ENCODE measurements around the gene UNC13D.

The UNC13D gene

DNA sequence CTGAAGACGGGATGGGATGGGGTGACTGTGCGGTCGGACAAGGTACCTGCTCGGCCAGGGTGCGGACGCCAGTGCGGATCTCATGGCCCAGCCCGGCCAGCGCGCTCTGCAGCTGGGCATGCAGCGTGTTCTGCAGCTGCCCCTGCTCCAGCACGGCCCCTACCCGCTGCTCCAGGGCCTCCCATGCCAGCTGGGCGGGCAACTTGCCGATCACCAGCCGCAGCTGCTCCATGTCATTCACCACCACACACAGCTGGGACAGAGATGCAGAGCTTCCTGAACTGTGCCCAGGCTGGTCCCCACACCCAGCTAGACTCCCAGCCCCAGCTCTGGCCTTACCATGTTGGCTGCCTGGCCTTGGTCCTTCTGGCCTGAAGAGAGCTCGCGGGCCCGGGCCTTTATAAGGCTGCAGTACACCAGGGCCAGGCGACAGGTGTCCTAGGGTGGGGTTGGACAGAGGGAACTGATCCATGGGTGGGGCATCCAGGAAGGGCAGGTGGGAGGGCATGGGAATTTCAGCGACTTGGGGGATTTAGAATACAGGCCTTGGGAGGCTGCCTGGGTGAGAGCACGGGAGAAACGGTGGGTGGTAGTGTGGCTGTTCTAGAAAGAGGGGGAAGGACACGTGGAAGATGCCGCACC is 9.8 kb downstream of the UNC13D start:
- no peak for DNase-seq (ENCODE audit: low read depth)

DNA sequence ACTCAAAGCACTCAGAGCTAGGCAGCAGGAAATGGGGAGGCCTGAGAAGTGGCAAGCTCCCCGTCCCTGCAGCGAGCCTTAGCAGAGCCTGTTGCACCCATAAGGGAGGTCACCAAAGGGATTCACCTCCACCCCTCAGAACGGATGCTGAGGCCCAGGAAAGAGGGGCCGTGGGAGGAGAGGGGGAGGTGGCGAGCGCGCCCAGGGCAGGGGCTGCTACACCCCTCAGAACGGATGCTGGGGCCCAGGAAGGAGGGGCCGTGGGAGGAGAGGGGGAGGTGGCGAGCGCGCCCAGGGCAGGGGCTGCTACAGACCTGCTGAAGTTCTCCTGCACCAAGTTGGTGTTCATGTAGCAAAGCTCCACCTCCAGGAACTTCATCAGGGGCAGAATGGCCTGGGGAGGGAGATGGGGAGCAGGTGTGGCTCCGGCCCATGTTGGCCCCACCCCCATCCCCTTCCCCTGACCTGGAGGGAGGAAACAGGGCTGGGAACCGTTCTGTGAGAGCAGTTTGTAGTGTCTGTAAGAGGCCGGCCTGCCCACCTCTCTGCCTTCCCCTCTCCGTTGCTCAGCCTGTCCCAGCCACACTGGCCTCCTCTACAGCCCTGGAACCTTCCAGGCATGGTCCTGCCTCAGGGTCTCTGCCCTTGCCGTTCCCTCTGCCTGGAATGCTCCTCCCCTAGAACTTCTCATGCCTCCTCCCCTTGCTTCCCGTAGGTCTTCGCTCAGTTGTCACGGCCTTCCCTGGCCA is 11.4 kb downstream of the UNC13D start:
- no peak for DNase-seq (ENCODE audit: low read depth)

DNA sequence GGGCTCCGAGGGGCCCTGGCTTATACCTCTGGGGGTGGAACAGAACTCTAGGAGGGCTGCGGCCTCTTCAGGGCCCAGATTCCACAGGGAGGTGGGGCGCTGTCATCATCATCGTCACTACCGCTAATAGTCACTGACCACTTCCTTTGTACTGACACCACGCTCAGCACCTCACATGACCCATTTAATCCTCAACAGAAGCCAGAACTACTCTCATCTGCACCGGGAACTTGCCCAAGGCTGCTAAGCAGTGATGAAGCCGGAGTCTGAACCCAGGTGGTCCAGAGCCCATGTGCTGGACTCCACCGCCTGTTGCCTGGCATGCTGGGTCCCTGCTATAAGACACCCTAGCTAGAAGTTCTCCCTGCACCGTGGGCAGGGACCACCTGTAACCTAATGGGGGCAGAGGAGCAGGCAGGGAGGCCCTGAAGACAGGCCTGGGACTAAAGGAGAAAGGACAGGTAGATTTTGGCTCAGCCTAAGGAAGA is 12.0 kb downstream of the UNC13D start:
- no peak for DNase-seq (ENCODE audit: low read depth)

DNA sequence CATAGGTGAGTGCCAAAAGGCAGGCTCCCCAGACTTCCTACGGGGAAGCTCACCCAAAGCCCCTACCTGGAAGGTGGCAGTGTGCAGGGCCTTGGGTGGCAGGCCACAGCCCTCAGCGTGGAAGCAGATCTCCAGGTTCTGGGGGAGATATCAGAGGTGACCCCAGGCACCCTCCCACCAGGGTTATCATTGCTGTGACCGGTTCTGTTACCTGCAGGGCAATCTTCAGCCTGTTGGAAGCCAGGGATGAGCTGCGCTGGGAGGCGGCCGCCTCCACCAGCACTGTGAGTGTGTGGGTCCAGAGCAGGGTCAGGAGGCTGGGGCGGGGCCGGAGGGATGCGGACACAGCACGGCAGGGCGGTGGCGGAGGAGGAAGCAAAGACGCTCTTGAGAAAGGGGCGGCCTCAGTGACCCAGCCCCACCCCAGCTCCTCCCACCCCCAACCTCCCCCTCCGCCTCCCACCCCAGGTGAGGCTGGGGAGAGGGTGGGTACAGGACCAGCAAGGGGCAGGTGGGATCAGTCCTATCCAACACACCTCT is 13.1 kb downstream of the UNC13D start:
- DNase-seq (ENCODE audit: low read depth), result no peak

DNA sequence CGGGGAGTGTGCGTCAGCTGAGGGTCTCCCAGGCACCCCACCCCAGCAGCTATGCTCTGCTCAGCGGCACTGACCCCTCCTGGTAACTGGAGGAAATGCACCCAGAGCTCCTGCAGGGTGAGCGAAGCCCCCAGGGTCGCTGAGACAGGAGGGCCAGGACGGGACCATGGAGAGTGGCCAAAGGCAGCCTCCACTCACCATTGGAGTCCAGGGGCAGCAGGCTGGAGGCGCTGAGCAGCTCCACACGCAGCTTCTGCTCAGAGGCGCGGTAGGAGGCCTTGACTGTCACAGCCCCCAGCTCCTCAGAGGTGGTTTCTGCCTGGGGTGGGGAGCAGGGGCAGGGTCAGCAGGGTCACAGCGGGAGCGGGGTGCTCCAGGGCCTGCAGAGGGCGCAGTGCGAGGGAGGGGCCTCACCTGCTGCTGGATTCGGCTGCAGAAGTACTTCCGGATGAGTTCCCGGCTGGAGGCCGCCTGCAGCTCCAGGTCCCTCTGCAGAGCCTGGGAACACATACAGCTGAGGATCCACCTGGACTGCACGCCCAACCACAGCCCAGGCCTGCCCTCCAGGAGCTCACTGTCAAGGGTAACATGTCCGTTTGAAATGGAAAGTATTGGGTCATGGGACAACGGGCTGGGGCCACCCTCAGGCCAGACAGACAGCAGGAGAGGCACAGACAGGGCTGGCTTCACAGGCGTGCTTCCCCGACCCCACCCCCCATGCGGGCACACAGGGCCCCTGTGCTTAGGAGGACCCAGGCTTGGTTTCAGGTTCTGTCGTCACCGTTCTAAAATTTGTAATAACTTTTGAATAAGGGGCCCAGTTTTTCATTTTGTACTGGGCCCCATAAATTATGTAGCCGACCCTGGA is 13.8 kb downstream of the UNC13D start:
- DNase-seq (ENCODE audit: low read depth), result no peak

DNA sequence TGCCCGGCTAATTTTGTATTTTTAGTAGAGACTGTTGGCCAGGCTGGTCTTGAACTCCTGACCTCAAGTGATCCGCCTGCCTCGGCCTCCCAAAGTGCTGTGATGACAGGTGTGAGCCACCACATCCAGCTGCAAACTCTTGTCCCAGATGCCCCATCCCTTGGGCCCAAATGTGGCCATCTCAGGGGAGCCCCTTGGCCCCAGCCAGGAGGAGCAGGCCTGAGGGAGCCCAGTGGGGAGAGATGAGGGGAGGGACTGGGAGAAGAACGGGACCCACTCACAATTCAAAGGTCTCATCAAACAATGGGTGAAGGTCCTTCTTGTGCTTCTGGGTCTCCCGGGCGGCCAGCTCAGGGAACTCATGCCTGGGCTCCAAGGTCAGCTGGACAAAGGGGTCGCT is 14.5 kb downstream of the UNC13D start:
- no peak for DNase-seq (ENCODE audit: low read depth)

DNA sequence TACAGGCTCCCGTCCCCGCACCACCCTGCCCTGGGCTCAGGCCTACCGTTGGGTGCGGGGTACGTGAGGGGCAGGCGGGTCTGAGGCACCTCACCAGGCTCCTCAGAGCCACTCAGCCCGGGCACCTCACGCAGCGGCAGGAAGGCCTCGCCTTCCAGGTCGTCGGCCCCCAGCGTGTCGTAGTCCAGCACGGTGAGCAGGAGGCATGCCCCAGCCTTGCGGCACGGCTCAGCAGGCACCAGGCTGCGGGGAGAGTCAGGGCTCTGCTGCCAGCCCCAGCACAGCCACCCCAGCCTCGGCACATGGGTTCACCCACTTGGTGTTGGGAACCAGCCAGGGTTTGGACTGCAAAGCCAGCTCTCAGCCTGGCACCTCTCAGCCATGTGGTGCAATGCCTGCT is 15.5 kb downstream of the UNC13D start:
- no peak for DNase-seq (ENCODE audit: low read depth)

DNA sequence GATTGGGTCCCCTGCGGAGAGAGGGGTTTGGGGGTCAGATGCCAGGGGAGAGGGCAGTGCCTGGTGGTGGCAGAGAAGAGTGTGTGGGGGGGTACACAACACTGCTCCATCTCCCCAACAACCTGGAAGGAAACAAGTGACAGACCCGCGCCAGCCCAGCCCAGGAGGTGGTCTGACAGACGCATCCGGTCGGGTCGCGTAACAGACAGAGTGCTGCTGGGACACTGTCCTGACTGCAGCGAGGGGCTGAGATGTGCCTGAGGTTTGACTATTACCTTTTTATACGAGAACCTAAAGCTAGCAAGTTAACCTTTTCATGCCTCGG is 16.2 kb downstream of the UNC13D start:
- DNase-seq (ENCODE audit: low read depth), result no peak

DNA sequence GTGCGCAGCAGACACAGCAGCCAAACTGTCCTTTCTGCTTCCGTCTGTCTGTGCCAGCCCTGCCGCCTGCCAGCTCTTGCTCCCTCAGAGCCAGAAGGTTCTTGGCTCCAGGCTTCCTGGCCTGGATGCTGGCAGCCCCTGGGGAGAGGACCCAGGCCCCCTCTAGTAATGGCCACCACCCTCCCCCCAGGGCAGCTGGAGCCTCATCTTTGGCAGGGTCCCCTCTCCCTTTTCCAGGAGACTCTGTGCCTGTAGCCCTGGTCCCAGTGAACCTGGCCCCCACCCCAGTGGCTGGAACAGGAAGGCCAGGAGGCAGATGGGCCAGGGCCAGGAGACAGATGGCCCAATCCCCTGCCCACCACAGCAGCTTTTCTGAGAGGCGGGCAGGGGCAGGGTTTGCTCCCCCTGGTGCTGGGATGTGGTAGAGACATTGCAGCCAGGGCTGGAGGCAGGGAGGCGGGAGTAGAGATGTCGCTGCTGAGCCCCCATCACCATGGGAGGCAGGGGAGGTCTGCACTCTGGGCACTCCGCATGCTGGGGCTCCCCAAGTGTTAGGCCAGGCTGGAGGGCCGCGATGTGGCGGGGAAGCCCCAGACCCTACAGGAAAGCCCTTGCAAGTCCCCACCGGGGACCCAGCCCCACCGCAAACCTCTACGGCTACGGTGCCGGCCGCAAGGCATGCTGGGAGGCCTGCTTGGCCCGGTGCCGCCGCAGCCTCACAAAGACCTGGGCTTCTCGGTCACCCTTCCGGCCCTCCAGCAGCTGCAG is 16.7 kb downstream of the UNC13D start:
- DNase-seq (ENCODE audit: low read depth), result peak; percentile 44

DNA sequence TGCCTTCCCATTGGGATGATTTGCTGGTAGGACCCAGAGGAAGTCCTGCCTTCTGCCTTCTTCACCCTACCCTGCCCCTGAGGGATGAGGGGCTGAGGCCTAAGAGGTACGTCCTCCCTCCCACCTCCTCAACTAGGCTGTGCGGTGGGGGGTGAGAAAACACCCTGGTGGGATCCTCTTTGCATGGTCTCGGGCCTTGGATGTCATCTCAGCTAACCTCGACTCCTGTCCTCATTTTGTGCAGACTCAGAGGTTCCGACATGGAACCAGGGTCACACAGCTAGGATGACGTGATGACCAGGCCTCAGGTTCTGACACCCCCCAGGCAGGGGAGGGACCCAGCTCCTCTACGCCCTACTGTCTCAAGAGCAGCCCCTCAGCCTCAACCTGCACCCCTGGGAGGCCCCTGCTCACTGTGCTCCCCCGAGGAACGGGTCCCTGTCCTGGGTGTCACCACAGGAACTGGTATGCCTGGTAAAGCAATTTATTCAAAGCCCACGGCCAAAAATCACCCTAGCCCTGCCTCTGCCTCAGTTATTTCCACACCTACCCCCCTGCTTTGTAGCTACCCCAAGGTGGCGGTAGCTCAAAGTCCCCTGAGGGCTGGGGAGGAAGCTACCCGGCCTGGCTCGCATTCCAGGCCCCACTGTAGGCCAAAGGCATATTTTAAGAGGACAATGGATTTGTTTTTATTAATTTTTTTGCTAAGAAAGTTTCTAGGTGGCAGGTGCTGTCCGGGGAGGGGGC is 17.5 kb downstream of the UNC13D start:
- no peak for DNase-seq (ENCODE audit: low read depth)

DNA sequence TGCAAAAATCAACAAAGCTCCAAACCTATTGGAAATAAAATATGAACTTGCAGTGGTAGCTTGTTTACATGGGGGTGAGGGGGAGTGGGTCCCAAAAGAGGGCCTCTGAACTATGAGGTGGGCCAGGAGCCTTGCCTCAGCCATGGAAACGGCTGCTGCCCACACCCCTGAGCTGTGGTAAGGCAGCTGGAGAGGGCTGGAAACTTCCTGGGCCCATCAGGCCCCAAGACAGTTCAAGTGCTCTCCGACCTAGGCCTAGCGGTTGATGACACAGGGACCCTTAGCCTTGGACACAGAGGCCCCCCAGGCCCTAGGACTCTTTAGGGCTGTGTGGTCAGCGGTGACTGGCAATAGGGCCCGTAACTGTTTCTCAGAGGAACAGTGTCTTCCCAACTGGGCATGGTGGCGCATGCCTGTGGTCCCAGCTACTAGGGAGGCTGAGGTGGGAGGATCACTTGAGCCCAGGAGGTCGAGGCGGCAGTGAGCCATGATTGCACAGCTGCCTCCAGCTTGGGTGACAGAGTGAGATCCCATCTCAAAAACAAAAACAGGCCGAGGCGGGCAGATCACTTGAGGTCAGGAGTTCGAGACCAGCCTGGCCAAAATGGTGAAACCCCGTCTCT is 18.3 kb downstream of the UNC13D start:
- DNase-seq (ENCODE audit: low read depth), result no peak

DNA sequence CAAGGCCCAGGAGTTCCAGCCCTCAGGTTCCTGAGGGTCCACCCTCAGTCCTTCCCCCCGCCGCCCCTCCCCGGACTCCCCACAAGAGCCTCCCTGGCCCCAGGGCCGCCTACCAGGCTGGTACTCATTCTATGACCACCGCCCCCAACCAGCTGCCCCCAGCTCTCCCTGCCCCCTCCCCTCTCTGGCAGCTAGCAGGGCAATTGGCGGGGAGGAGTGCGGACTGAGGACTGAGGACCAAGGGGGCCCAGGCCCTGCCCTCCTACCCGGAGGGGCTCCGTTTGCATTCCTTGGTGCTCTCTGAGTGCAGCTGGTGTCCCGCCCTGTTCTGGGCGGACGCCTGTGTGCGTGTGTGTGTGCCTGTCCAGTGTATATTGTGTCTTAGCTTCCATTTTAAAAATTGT is 19.1 kb downstream of the UNC13D start:
- no peak for DNase-seq (ENCODE audit: low read depth)

DNA sequence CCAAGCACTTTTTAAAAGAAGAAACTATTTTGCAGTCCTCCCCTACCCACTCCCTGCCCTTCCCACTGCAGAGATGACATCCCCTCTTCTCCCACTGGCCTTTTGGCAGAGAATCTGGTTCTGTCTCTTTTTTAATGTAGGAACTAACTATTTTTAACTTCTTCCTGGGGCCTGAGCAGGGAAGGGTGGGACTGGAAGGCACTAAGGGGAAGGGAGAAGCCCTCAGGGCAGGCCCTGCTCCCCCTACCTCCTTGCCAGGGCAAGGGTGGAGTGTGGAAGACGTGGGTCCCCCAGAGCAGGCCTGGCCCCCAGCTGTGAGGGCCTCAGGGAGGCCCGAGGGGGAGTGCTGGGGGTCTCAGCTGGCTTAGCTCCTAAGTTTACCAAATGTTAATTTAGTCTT is 19.5 kb downstream of the UNC13D start:
- DNase-seq (ENCODE audit: low read depth), result no peak

DNA sequence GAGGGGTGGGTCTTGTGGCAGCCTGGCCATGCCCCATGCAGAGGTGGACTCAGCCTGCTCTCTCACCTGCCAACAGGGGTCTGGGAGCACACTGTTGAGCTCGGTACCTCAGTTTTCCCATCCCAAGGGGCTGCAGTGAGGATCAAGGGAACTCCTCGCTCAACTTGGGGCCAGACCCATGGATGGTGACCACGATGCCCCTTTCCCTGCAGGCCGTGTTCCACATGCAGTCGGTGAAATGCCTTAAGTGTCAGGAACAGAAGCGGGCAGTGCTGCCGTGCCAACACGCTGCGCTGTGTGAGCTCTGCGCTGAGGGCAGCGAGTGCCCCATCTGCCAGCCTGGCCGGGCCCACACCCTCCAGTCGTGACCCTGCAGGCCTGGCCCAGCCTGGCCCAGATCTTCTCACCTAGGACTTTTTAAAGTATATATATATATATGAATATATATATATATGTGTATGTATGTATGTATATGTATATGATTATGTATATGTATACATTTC is 20.1 kb downstream of the UNC13D start:
- DNase-seq (ENCODE audit: low read depth), result no peak

DNA sequence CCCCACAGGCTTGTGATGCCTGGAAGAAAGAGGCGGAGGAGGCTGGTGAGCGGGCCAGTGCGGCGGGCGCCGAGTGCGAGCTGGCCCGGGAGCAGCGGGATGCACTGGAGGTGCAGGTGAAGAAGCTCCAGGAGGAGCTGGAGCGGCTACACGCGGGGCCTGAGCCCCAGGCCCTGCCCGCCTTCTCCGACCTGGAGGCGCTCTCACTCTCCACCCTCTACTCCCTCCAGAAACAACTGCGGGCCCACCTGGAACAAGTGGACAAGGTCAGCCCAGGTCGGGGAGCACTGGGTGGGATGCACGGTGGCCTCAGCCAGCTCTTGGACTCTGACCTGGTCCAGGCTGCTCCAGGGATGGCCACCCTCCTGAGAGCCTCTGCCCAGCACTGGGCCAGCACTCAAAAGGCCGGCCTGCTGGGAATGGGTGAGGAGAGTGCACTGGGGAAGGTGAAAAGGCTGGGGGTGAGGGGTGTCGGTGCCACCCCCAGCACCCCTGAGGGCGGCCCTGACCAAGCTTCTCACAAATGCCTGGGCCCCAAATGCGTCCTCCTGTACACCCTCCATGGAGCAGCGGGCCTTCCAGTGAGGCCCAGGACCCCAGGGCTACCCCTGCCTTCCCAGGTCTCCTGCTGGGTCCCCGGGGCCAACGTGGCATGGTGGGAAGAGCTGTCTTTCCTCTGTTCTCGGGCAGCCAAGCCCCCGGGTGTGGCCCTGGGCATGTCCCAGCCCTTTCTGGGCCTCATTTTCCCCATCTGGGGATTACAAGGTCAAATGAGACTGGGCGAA is 20.8 kb downstream of the UNC13D start:
- DNase-seq (ENCODE audit: low read depth), result no peak

DNA sequence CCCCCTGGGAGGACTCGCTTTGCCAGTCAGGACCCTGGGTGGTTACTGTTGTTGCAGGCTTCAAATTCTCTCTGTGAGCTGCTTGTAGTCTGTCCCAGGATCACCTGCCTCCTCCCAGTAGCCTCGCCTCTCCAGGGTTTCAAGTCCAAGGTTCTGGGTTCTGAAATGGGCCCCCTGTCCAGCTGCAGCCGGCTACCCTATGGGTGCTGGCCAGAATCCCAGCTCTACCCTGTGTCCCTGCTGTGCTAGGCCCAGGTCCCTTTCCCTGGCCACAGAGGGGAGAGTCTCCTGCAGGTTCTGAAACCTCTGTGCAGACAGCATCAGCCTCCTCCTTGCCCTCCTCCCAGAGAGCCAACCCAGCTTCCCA is 21.4 kb downstream of the UNC13D start:
- DNase-seq (ENCODE audit: low read depth), result no peak

DNA sequence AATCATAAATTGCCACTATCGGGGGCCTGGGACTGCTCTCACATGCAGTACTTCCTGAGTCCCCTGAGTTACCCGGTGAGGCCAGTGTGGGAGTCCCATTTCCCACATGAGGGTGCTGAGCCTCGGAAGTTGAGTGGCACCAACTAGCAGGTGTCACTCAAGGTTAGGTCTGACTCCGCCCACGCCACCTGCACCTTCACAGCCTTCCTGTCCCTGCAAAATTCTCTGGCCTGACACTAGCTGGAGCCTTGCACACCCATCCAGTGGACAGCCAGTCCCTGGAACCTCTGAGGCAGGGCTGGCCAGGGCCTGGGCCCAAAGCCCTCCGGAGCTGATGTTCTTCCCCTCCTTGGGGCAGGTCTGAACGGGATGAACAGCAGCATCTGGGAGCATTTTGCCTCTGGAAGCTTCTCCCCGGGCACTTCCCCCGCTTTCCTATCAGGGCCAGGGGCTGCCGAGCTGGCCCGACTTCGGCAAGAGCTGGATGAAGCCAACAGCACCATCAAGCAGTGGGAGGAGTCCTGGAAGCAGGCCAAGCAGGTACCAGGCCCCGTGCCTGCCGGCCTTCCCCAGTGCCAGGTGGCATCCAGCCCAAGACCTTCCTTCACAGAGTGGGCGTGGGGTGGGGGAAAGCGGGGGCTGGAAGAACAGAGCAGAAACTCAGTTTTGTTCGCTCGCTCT is 21.9 kb downstream of the UNC13D start:
- DNase-seq (ENCODE audit: low read depth), result no peak

DNA sequence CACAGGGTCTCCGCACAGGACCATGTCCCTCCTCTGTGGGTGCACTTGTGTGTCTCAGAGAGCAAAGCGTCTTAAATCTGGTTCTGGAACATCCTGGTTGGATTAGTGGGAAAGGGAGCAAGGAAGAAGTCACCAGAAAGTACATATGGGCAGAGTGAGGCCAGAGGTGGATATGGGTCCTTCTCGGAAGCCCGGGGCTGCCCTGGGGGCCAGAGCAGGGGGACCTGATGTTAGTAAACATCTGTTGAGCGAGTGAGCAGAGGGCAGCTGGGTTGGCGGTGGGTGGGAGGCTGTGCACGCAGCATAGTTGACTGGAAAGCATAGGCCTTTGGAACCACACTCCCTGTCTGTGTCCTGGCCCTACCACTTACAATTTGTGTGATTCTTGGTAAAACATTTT is 22.7 kb downstream of the UNC13D start:
- no peak for DNase-seq (ENCODE audit: low read depth)
